Measurements from ENCODE around the gene COBL. TPM values are rescaled to one million over a fixed set of nuclear protein-coding genes. Genes with fewer than 3 reads are reported as not detected.

Gene COBL
- total RNA-seq, 1 experiment from 2014 or later = 8.6 TPM

- ATAC-seq = no peak
- no peak overlapping the region for H2AFZ ChIP-seq (ENCODE audit: low read length)
- no peaks in the 10 kb centered on the region for H4K20me1 ChIP-seq (ENCODE audit: low read length)
- no peak for DNase-seq
- H3K4me2 ChIP-seq (ENCODE audit: low read length) = no peak overlapping the region
- no peaks in the 10 kb centered on the region for H3K27me3 ChIP-seq (ENCODE audit: low read length)
- H3K9ac ChIP-seq (ENCODE audit: low read length) = no peak overlapping the region
- H3K4me3 ChIP-seq (ENCODE audit: low read length) = no peak overlapping the region
- intact Hi-C loops (cut with micrococcal nuclease) = loop anchor here (5.0 to 10.0 kb wide), 2 partner anchors 106 to 374 kb away; no protein-coding TSS in a partner anchor
- no peak for TF ChIP-seq EZH2phosphoT487 (IDR thresholded peaks at IDR 0.05; ENCODE audit: borderline replicate concordance, low read length)
- TF ChIP-seq EZH2 (IDR thresholded peaks at IDR 0.05; ENCODE audit: low read length, unreplicated experiment) = no peak
- TF ChIP-seq, protein P1, sequence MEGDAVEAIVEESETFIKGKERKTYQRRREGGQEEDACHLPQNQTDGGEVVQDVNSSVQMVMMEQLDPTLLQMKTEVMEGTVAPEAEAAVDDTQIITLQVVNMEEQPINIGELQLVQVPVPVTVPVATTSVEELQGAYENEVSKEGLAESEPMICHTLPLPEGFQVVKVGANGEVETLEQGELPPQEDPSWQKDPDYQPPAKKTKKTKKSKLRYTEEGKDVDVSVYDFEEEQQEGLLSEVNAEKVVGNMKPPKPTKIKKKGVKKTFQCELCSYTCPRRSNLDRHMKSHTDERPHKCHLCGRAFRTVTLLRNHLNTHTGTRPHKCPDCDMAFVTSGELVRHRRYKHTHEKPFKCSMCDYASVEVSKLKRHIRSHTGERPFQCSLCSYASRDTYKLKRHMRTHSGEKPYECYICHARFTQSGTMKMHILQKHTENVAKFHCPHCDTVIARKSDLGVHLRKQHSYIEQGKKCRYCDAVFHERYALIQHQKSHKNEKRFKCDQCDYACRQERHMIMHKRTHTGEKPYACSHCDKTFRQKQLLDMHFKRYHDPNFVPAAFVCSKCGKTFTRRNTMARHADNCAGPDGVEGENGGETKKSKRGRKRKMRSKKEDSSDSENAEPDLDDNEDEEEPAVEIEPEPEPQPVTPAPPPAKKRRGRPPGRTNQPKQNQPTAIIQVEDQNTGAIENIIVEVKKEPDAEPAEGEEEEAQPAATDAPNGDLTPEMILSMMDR (conservative IDR thresholded peaks at IDR 0.05; ENCODE audit: low read depth, low read length) = no peak
- H3K9me3 ChIP-seq (ENCODE audit: low read length) = no peaks in the 10 kb centered on the region
- ChIA-PET CTCF (interaction anchor here (1.6 kb wide), 1 partner anchor 73 kb away, joined by 4 read pairs; no protein-coding TSS in a partner anchor), POLR2A (ENCODE audit: unreplicated experiment) (no interaction called here)
- peaks cover 28% of the 10 kb centered on the region for H3K4me1 ChIP-seq (ENCODE audit: insufficient read depth, low read length)
- H3K36me3 ChIP-seq (ENCODE audit: low read depth, low read length) = no peaks in the 10 kb centered on the region
- no peaks in the 10 kb centered on the region for H3F3A ChIP-seq (ENCODE audit: low read length, unreplicated experiment)
- H3K79me2 ChIP-seq (ENCODE audit: low read length) = no peaks in the 10 kb centered on the region
- BruUV-seq (replicated peaks) = no TSS peak
- H3K27ac ChIP-seq (ENCODE audit: low read length) = no peak overlapping the region
- no peaks in the 10 kb centered on the region for H3K9me2 ChIP-seq (replicated peaks; ENCODE audit: low read length)
Observed at GRCh38 chr7:51068401-51068800, 248.2 kb downstream of the COBL start.

DNA sequence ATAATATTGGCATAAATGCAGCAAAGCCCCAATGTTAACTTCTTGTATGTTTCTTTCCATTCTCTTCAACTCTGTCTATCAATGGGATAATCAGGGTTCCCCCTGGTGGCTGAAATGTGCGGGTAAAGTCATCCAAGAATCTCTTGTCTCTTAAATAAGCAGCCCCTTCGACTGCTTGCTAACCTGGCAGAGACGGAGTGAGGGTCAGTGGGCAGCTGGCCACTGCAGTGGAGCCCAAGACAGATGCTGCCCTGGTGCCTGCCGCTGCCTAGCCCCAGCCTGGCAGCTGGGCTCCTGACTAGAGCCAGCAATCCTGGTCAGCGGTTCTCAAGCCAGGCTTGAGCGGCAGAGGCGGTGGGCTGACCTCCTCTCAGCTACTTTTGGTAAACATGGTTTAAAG, 248.9 kb downstream of the COBL start:
- ATAC-seq (peak; percentile 65), DNase-seq (peak; percentile 85)
- Histone ChIP-seq H3K9me3 (ENCODE audit: low read length) (no peaks in the 10 kb centered on the region), H3K27me3 (ENCODE audit: low read length) (no peaks in the 10 kb centered on the region), H3K27ac (ENCODE audit: low read length) (no peak overlapping the region), H3F3A (ENCODE audit: low read length, unreplicated experiment) (no peaks in the 10 kb centered on the region), H3K79me2 (ENCODE audit: low read length) (no peaks in the 10 kb centered on the region), H3K9ac (ENCODE audit: low read length) (no peak overlapping the region), H3K36me3 (ENCODE audit: low read depth, low read length) (no peaks in the 10 kb centered on the region), H3K4me1 (ENCODE audit: insufficient read depth, low read length) (peaks cover 28% of the 10 kb centered on the region), H4K20me1 (ENCODE audit: low read length) (no peaks in the 10 kb centered on the region), H3K4me2 (ENCODE audit: low read length) (no peak overlapping the region), H2AFZ (ENCODE audit: low read length) (no peak overlapping the region), H3K4me3 (ENCODE audit: low read length) (no peak overlapping the region), H3K9me2 (replicated peaks; ENCODE audit: low read length) (no peaks in the 10 kb centered on the region)
- CTCF ChIA-PET = interaction anchor here (1.6 kb wide), 1 partner anchor 73 kb away, joined by 4 read pairs; no protein-coding TSS in a partner anchor
- intact Hi-C loops (cut with micrococcal nuclease) = loop anchor here (1.0 to 10.0 kb wide), 5 partner anchors 105 to 373 kb away; partner anchors contain the start of gene GRB10
- POLR2A ChIA-PET (ENCODE audit: unreplicated experiment) = no interaction called here
- no TSS peak for BruUV-seq (replicated peaks)
- TF ChIP-seq EZH2 (IDR thresholded peaks at IDR 0.05; ENCODE audit: low read length, unreplicated experiment) = no peak
- no peak for TF ChIP-seq EZH2phosphoT487 (IDR thresholded peaks at IDR 0.05; ENCODE audit: borderline replicate concordance, low read length)
- TF ChIP-seq, protein P1 (conservative IDR thresholded peaks at IDR 0.05; ENCODE audit: low read depth, low read length) = peak; percentile 90

DNA sequence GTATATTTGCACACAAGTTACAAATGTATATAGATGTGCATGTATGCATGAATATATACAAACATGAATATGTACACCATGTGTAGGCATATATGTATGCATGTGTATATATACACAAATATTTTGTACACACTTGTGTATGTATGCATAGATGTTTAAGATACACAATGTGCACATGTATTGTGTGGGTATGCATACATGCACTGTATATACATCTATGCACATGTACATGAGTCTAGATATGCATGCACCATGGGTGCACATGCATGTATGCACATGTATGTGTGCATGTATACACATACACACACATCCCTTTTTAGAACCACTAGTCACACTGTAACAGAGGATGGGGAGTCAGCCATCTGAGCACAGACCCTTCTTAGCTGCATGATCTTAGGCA, 249.4 kb downstream of the COBL start:
- peaks cover 28% of the 10 kb centered on the region for H3K4me1 ChIP-seq (ENCODE audit: insufficient read depth, low read length)
- no peaks in the 10 kb centered on the region for H3F3A ChIP-seq (ENCODE audit: low read length, unreplicated experiment)
- no peak for ATAC-seq
- intact Hi-C loops (cut with micrococcal nuclease) = loop anchor here (1.0 to 10.0 kb wide), 5 partner anchors 105 to 372 kb away; partner anchors contain the start of gene GRB10
- DNase-seq = no peak
- no peaks in the 10 kb centered on the region for H3K79me2 ChIP-seq (ENCODE audit: low read length)
- H3K4me3 ChIP-seq (ENCODE audit: low read length) = no peak overlapping the region
- H3K9me3 ChIP-seq (ENCODE audit: low read length) = no peaks in the 10 kb centered on the region
- POLR2A ChIA-PET (ENCODE audit: unreplicated experiment) = no interaction called here
- CTCF ChIA-PET = interaction anchor here (1.6 kb wide), 1 partner anchor 74 kb away, joined by 4 read pairs; no protein-coding TSS in a partner anchor
- no peak overlapping the region for H3K27ac ChIP-seq (ENCODE audit: low read length)
- no peaks in the 10 kb centered on the region for H3K9me2 ChIP-seq (replicated peaks; ENCODE audit: low read length)
- H3K4me2 ChIP-seq (ENCODE audit: low read length) = no peak overlapping the region
- H2AFZ ChIP-seq (ENCODE audit: low read length) = no peak overlapping the region
- H3K27me3 ChIP-seq (ENCODE audit: low read length) = no peaks in the 10 kb centered on the region
- TF ChIP-seq, protein P1 (conservative IDR thresholded peaks at IDR 0.05; ENCODE audit: low read depth, low read length) = no peak
- TF ChIP-seq EZH2 (IDR thresholded peaks at IDR 0.05; ENCODE audit: low read length, unreplicated experiment) (no peak), EZH2phosphoT487 (IDR thresholded peaks at IDR 0.05; ENCODE audit: borderline replicate concordance, low read length) (no peak)
- H3K9ac ChIP-seq (ENCODE audit: low read length) = no peak overlapping the region
- no TSS peak for BruUV-seq (replicated peaks)
- H3K36me3 ChIP-seq (ENCODE audit: low read depth, low read length) = no peaks in the 10 kb centered on the region
- no peaks in the 10 kb centered on the region for H4K20me1 ChIP-seq (ENCODE audit: low read length)

All from PC-3 (cell line).